HG03354 (cell line): ENCODE measurements around the gene IGLON5.

Source experiments
- ATAC-seq: cut with Tn5 transposase; IDR thresholded peaks from one replicate; pipeline ENCODE4 v1.9.1; 2021; ENCODE audit warnings: mild to moderate bottlenecking; ENCODE audit not compliant: unreplicated experiment, poor library complexity, severe bottlenecking

IGLON5 gene

DNA sequence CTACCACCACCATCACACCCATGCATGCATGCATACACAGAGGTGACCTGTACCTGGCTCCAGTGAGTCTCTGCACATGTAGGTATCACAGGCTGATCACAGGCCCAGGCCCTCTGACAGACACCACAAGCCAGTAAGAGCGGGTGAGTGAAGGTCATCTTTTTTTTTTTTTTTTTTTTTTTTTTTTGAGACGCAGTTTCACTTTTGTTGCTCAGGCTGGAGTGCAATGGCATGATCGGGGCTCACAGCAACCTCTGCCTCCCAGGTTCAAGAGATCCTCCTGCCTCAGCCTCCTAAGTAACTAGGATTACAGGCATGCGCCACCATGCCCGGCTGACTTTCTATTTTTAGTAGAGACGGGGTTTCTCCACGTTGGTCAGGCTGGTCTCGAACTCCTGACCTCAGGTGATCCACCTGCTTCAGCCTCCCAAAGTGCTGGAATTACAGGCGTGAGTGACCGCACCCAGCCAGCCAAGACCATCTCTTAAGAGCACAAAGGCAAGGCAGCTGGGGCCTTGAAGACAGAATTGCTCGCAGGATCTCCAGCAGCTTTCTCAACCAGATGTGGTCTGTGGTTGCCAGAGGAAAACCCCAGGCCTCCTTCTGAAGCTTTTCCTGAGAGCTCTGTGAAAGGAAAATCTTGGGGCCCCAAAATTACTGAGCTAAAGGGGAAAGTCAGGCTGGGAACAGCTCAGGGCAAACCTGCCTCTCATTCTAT lies 64.2 kb downstream of the IGLON5 start:
- ATAC-seq: no peak

DNA sequence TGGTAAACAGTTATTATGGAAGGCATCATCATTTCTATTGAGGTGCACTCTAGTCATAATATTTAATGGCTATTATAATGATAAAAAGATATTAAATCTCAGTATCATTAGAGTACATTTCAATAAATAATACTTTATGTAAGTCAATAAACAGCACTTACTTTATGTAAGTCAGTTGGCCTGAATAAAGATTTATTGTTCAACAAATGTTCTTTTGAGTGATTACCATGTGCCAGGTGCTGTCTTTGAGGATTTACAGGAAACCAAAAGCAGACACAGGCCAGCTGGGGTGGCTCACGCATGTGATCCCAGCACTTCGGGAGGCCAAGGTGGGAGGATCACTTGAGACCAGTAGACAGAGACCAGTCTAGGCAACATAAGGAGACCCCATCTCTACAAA lies 66.0 kb downstream of the IGLON5 start:
- no peak for ATAC-seq

DNA sequence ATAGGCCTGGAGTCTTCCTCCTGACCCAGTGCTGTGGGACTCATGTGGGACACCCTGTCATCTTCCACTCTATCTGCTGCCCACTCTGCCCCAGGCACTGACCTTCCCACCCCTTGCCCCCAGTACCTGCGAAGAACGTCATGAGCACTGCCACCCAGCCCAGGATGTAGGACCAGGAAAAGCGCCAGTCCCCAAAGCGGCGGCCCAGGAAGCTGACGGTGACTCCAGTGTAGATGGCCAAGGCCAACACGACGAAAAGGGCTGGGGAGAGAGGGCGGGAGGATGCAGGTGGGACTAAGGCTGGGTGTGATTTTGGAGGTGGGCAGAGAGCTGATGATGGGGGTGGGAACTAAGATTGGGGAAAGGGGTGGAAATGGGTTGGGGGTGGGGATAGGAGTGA lies 68.9 kb downstream of the IGLON5 start:
- ATAC-seq: no peak
